GM23248 (cell line): ENCODE data around the gene LPAR1. TPM values are rescaled to one million over a fixed set of nuclear protein-coding genes. Genes with fewer than 3 reads are reported as not detected.

ENCODE experiments used
- DNase-seq: peaks from one replicate; pipeline ENCODE4 v3.0.0-alpha.2; 2015
- H2AFZ ChIP-seq: fragments of 200-600 bp; sonication (generic); 2 replicates; pipeline ENCODE4 v1.6.1; 2016; ENCODE audit warnings: antibody characterized with exemption
- H3F3A ChIP-seq: fragments of 200-600 bp; sonication (generic); 2 replicates; pipeline ENCODE4 v1.6.1; 2016; ENCODE audit warnings: mild to moderate bottlenecking, antibody characterized with exemption, mixed run types; ENCODE audit not compliant: insufficient read depth
- H3K27ac ChIP-seq: fragments of 200-600 bp; sonication (generic); 2 replicates; pipeline ENCODE4 v1.5.1; 2016; ENCODE audit warnings: mild to moderate bottlenecking
- H3K27me3 ChIP-seq: fragments of 200-600 bp; sonication (generic); replicated peaks from 2 replicates; pipeline ENCODE4 v1.6.1; 2016; ENCODE audit warnings: mild to moderate bottlenecking; ENCODE audit not compliant: insufficient read depth
- H3K36me3 ChIP-seq: fragments of 200-600 bp; sonication (generic); 2 replicates; pipeline ENCODE4 v1.6.1; 2016; ENCODE audit warnings: low read depth, mild to moderate bottlenecking
- H3K4me1 ChIP-seq: fragments of 200-600 bp; sonication (generic); 2 replicates; pipeline ENCODE4 v1.6.1; 2016; ENCODE audit warnings: mild to moderate bottlenecking; ENCODE audit not compliant: insufficient read depth
- H3K4me2 ChIP-seq: fragments of 200-600 bp; sonication (generic); one replicate; pipeline ENCODE4 v1.6.1; 2016; ENCODE audit warnings: mild to moderate bottlenecking; ENCODE audit not compliant: unreplicated experiment
- H3K4me3 ChIP-seq: fragments of 200-600 bp; sonication (generic); 2 replicates; pipeline ENCODE4 v1.5.1; 2016; ENCODE audit warnings: mild to moderate bottlenecking
- H3K79me2 ChIP-seq: fragments of 200-600 bp; sonication (generic); 2 replicates; pipeline ENCODE4 v1.6.1; 2016; ENCODE audit warnings: mild to moderate bottlenecking; ENCODE audit not compliant: insufficient read depth
- H3K9ac ChIP-seq: fragments of 200-600 bp; sonication (generic); 2 replicates; pipeline ENCODE4 v1.6.1; 2016; ENCODE audit warnings: mild to moderate bottlenecking
- H3K9me2 ChIP-seq: fragments of 200-600 bp; sonication (generic); 2 replicates; pipeline ENCODE4 v1.6.1; 2016; ENCODE audit warnings: mixed run types, mild to moderate bottlenecking, moderate library complexity; ENCODE audit not compliant: insufficient read depth
- H3K9me3 ChIP-seq: fragments of 200-600 bp; sonication (generic); one replicate; pipeline ENCODE4 v1.6.1; 2017; ENCODE audit warnings: low read depth
- H4K20me1 ChIP-seq: fragments of 200-600 bp; sonication (generic); 2 replicates; pipeline ENCODE4 v1.6.0; 2016; ENCODE audit not compliant: insufficient read depth
- EZH2 ChIP-seq: fragments of 200-600 bp; sonication (generic); IDR thresholded peaks from 2 replicates; pipeline ENCODE4 v1.6.1; 2018; ENCODE audit warnings: antibody characterized with exemption, mild to moderate bottlenecking; ENCODE audit not compliant: insufficient read depth, poor library complexity, severe bottlenecking
- EZH2phosphoT487 ChIP-seq: fragments of 200-600 bp; sonication (generic); IDR thresholded peaks from 2 replicates; pipeline ENCODE4 v1.6.1; 2018; ENCODE audit warnings: antibody characterized with exemption, moderate library complexity, mild to moderate bottlenecking, low read depth; ENCODE audit not compliant: insufficient read depth
- WGBS, 2 experiments: methylation state at CpG; one replicate each; pipeline ENCODE4 v1.1.6; 2015 to 2017; ENCODE audit warnings: low lambda C conversion rate in 2 of 2, low coverage in 1 of 2; ENCODE audit errors: missing lambda C conversion rate in 2 of 2; 5-methylcytosine and 5-hydroxymethylcytosine counted together
- in situ Hi-C: fragments of 300-500 bp; cut with MboI; formaldehyde crosslinking; loops from 2 replicates; pipeline ENCODE4 v1.15.0; 2020
- polyA plus RNA-seq: library from polyadenylated mRNA; unstranded; fragments of >200 nt; fragmentation: Nextera tagmentation; extraction: Ambion mirVana; gene quantifications from 2 replicates; pipeline ENCODE4 v1.2.1, GENCODE V29; 2016
- total RNA-seq: library from RNA; depleted of rRNA; stranded (reverse); fragments of >200 nt; shearing (Covaris generic); gene quantifications from 2 replicates; pipeline ENCODE4 v1.2.3, GENCODE V29; 2014

The LPAR1 gene
- total and polyA plus RNA-seq, 2 experiments from 2014 or later: 40.1 to 90.8 TPM

DNA sequence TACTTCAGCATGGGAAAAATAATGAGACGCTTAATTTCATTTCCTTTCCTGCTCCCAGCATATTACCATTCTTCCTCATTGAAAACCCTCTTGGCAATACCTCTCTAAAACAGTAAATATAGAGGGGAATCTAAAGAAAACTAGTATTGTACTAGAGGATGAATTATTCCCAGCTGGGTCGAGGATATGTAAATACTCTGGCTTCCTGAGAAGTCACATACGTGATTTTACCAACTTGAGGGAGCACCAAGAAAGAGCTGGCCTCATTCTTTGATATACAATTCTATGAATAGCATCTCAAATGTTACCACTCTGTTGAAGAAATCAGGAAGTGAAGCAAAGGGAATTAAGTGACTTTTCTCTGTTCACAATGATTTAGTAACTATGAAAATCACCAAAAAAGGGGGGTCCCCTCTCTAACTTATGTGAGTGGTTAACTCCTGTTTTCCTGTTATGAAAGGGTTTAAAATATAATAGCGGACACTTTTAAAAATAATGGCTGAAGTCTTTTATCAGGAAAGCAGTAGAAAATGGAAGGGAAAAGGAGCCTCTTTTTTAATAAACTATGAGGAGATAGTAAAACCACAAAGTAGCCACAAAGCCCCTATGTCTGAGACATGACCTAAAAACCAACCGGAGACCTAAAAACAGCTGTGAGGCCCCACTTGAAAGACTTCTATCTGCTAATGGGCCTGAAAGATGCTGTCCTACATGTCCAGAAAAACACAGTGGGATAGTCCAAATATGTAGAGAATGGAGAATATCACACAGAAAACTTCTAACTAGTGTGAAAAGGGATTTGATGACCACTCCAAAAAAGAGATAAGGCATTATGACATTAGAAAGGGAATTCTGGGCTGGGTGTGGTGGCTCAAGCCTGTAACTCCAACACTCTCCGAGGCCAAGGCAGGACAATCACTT, 42.6 kb downstream of the LPAR1 start:
- in situ Hi-C loops: no loop called here
- peak; percentile 42 for DNase-seq
- Histone ChIP-seq H3K9ac (0 out of 2 replicates have a peak overlapping the region, but pooled peaks have one; percentile 18), H3K36me3 (no peaks in the 10 kb centered on the region), H4K20me1 (no peaks in the 10 kb centered on the region), H3K27ac (peak overlapping the region; percentile 64), H3K4me3 (peak overlapping the region; percentile 6; the same call in 1 of the 2 replicates), H3K27me3 (no peaks in the 10 kb centered on the region), H3F3A (peaks cover 55% of the 10 kb centered on the region), H3K9me2 (no peaks in the 10 kb centered on the region), H3K79me2 (peaks cover 99% of the 10 kb centered on the region), H3K9me3 (no peaks in the 10 kb centered on the region), H3K4me2 (peak overlapping the region; percentile 64), H3K4me1 (peaks cover 60% of the 10 kb centered on the region), H2AFZ (0 out of 2 replicates have a peak overlapping the region, but pooled peaks have one; percentile 7)
- WGBS, 2 experiments: 14 to 17% methylated on average over 6 of the region's 6 CpGs
- TF ChIP-seq EZH2phosphoT487 (no peak), EZH2 (no peak)

DNA sequence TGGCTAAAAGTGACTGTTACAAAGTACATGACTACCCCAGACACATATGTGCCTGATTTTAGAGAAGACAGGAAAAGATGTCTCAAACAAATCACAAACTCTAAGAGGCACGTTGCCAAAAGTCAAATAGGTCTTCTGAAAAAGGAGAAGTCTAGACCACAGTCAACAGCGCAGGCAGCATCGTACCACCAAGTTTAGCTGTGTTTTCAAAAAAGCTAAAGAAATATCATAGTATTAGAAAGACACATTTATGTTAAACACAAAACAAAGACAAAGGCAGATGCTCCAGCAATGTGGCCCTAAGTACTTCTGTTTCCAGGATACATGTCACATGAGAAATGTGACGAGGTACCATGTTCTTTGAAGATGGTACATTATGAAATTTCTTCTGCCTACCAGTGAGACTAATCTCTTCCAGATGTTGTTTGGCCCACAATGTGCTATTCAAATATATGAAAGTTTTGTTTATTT, 43.5 kb downstream of the LPAR1 start:
- WGBS, 2 experiments: 13% methylated on average over 4 of the region's 4 CpGs
- Histone ChIP-seq H4K20me1 (no peaks in the 10 kb centered on the region), H3K4me2 (peak overlapping the region; percentile 64), H3K4me1 (peaks cover 60% of the 10 kb centered on the region), H3K79me2 (peaks cover 99% of the 10 kb centered on the region), H3F3A (peaks cover 55% of the 10 kb centered on the region), H3K9me2 (no peaks in the 10 kb centered on the region), H3K36me3 (no peaks in the 10 kb centered on the region), H3K4me3 (peak overlapping the region; percentile 1; the same call in 1 of the 2 replicates), H3K9ac (peak overlapping the region; percentile 18; the same call in 1 of the 2 replicates), H3K9me3 (no peaks in the 10 kb centered on the region), H3K27ac (peak overlapping the region; percentile 64), H2AFZ (peak overlapping the region; percentile 8; the same call in 1 of the 2 replicates), H3K27me3 (no peaks in the 10 kb centered on the region)
- DNase-seq: peak; percentile 73
- in situ Hi-C loops: no loop called here
- TF ChIP-seq EZH2 (no peak), EZH2phosphoT487 (no peak)

DNA sequence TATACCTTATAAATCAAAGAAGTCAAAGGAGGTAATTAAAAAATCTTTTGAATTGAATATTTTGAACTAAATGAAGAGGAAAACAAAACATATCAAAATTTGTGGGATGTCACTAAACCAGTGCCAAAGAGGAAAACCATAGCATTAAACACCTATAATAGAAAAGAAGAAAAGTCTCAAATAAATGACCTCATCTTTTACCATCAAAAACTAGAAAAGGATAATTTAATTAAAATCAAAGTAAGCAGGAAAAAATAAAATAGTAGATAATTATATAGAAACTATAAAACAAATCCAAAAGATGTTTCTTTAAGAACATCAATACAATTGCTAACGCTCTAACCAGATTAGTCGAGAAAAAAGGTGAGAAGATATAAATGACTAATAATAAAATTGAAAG, 47.8 kb downstream of the LPAR1 start:
- H4K20me1 ChIP-seq: no peaks in the 10 kb centered on the region
- no peak overlapping the region for H3K27ac ChIP-seq
- H3K27me3 ChIP-seq: no peaks in the 10 kb centered on the region
- DNase-seq: no peak
- H3K36me3 ChIP-seq: no peaks in the 10 kb centered on the region
- in situ Hi-C loops: no loop called here
- no peak for TF ChIP-seq EZH2phosphoT487
- TF ChIP-seq EZH2: no peak
- no peaks in the 10 kb centered on the region for H3K9me2 ChIP-seq
- H3K9me3 ChIP-seq: no peaks in the 10 kb centered on the region
- H3K4me3 ChIP-seq: no peak overlapping the region
- no peak overlapping the region for H3K4me2 ChIP-seq
- H3K9ac ChIP-seq: no peak overlapping the region
- H3F3A ChIP-seq: peaks cover 49% of the 10 kb centered on the region
- peaks cover 34% of the 10 kb centered on the region for H3K4me1 ChIP-seq
- no peak overlapping the region for H2AFZ ChIP-seq
- 98% methylated on average over 2 of the region's 2 CpGs for WGBS, 2 experiments
- H3K79me2 ChIP-seq: peaks cover 100% of the 10 kb centered on the region

DNA sequence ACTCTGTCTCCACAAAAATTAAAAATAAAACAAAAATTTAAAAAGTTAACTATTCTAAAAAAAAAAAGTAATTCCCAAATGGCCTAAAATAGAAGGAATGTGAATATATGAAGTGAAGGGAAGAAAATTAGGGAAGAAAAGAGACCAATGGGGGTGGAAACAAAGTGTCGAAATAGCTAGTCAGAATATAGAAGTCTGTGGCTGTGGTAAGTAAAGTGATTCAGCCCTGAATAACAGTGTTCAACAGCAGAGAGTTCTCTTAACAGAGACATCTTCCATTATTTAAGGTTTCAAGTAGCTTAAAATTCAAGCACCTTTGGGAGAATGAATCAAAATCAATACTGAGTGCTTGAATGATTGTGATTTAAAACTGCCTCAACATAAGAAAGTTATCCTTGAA, 51.7 kb downstream of the LPAR1 start:
- no peak for TF ChIP-seq EZH2
- TF ChIP-seq EZH2phosphoT487: no peak
- no peak overlapping the region for H3K4me3 ChIP-seq
- no peak overlapping the region for H3K4me2 ChIP-seq
- WGBS, 2 experiments: 89 to 95% methylated on average over 1 of the region's 1 CpG
- no peaks in the 10 kb centered on the region for H3K9me3 ChIP-seq
- no peak overlapping the region for H3K9ac ChIP-seq
- in situ Hi-C loops: no loop called here
- H3F3A ChIP-seq: peaks cover 24% of the 10 kb centered on the region
- no peaks in the 10 kb centered on the region for H3K9me2 ChIP-seq
- H4K20me1 ChIP-seq: no peaks in the 10 kb centered on the region
- H3K27ac ChIP-seq: peak overlapping the region; percentile 8; the same call in 1 of the 2 replicates
- peak; percentile 61 for DNase-seq
- H3K36me3 ChIP-seq: no peaks in the 10 kb centered on the region
- no peak overlapping the region for H2AFZ ChIP-seq
- H3K79me2 ChIP-seq: peaks cover 100% of the 10 kb centered on the region
- H3K4me1 ChIP-seq: peaks cover 14% of the 10 kb centered on the region
- H3K27me3 ChIP-seq: no peaks in the 10 kb centered on the region
